Esophagus squamous epithelium (tissue), 4 donors: ENCODE measurements around the gene PLA2G2F.

Source experiments
- POLR2A ChIP-seq, 4 donors: fragments of 450-650 bp; IDR thresholded peaks; one replicate each; pipeline ENCODE4 v1.6.1; 2017; ENCODE audit warnings: antibody characterized with exemption in 4 of 4, mild to moderate bottlenecking in 4 of 4, moderate library complexity in 3 of 4
- TF ChIP-seq, protein P1 (sequence below), 6 experiments: fragments of 450-650 bp in 4 of 6; fragments of 200-600 bp in 2 of 6; sonication (generic) in 2 of 6; IDR thresholded peaks; one replicate each; pipeline ENCODE4 v1.5.1; 2016 to 2019; ENCODE audit warnings: antibody characterized with exemption in 6 of 6, mild to moderate bottlenecking in 4 of 6, moderate library complexity in 4 of 6

GRCh38 chr1:20187103-20187812, 48.1 kb downstream of the PLA2G2F start:
- TF ChIP-seq, protein P1, sequence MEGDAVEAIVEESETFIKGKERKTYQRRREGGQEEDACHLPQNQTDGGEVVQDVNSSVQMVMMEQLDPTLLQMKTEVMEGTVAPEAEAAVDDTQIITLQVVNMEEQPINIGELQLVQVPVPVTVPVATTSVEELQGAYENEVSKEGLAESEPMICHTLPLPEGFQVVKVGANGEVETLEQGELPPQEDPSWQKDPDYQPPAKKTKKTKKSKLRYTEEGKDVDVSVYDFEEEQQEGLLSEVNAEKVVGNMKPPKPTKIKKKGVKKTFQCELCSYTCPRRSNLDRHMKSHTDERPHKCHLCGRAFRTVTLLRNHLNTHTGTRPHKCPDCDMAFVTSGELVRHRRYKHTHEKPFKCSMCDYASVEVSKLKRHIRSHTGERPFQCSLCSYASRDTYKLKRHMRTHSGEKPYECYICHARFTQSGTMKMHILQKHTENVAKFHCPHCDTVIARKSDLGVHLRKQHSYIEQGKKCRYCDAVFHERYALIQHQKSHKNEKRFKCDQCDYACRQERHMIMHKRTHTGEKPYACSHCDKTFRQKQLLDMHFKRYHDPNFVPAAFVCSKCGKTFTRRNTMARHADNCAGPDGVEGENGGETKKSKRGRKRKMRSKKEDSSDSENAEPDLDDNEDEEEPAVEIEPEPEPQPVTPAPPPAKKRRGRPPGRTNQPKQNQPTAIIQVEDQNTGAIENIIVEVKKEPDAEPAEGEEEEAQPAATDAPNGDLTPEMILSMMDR (IDR thresholded peaks at IDR 0.05) = peak in 3 of 6 experiments; percentile 20 to 43 (median 40)
- no peak for TF ChIP-seq POLR2A (IDR thresholded peaks at IDR 0.05)
